Kidney (tissue), 14 donors: Measurements from ENCODE around the gene KIDINS220. TPM values are rescaled to one million over a fixed set of nuclear protein-coding genes. Genes with fewer than 3 reads are reported as not detected.

Source experiments
- DNase-seq, 5 donors: peaks; one replicate each; pipeline ENCODE4 v3.0.0-alpha.2; 2013 to 2020
- FAIRE-seq: peaks from 2 replicates; lab custom pipeline; 2012; peaks lifted over from hg19 to GRCh38; lab: Jason Lieb, UNC
- H3K27ac ChIP-seq, 2 donors: one replicate each; pipeline ENCODE4 v1.7.0; 2013; ENCODE audit warnings: low read depth in 2 of 2, low read length in 2 of 2, inconsistent platforms in 1 of 2
- H3K27me3 ChIP-seq: one replicate; pipeline ENCODE4 v1.7.1; 2013; ENCODE audit warnings: low read length, inconsistent platforms; ENCODE audit not compliant: control insufficient read depth, insufficient read depth
- H3K36me3 ChIP-seq, 3 donors: one replicate each; pipeline versions ENCODE4 v1.7.0 to v1.7.1; 2013; ENCODE audit warnings: low read length in 3 of 3, control low read depth in 1 of 3, inconsistent platforms in 1 of 3; ENCODE audit not compliant: insufficient read depth in 3 of 3, control insufficient read depth in 2 of 3
- H3K4me1 ChIP-seq, 3 donors: one replicate each; pipeline versions ENCODE4 v1.7.0 to v1.7.1; 2013; ENCODE audit warnings: low read length in 3 of 3, inconsistent platforms in 1 of 3, low read depth in 1 of 3; ENCODE audit not compliant: control insufficient read depth in 2 of 3, insufficient read depth in 2 of 3
- H3K4me3 ChIP-seq, 3 donors: one replicate each; pipeline versions ENCODE4 v1.7.0 to v1.8.1; 2013; ENCODE audit warnings: low read length in 3 of 3, control low read depth in 1 of 3, inconsistent platforms in 1 of 3
- H3K9ac ChIP-seq, 3 donors: one replicate each; pipeline versions ENCODE4 v1.7.0 to v1.7.1; 2013; ENCODE audit warnings: low read length in 3 of 3, control low read depth in 1 of 3, inconsistent platforms in 1 of 3
- H3K9me3 ChIP-seq, 3 donors: one replicate each; pipeline versions ENCODE4 v1.7.0 to v1.7.1; 2013; ENCODE audit warnings: low read length in 3 of 3, control low read depth in 1 of 3, inconsistent platforms in 1 of 3; ENCODE audit not compliant: control insufficient read depth in 2 of 3, insufficient read depth in 1 of 3
- CTCF ChIP-seq: IDR thresholded peaks from 3 replicates; pipeline ENCODE4 v1.5.1; 2012; ENCODE audit warnings: mild to moderate bottlenecking, moderate library complexity, borderline replicate concordance; ENCODE audit not compliant: insufficient read depth; ENCODE audit errors: extremely low read depth
- intact Hi-C: fragments of 100-400 bp; cut with DNase I; formaldehyde crosslinking; loops from one replicate; pipeline ENCODE4 v1.11.1; 2022
- polyA plus RNA-seq: library from polyadenylated mRNA; stranded (reverse); fragments of 350-450 nt; fragmentation: Illumina TruSeq; extraction: RNeasy Lipid Tissue Mini Kit (QIAGEN cat#74804); gene quantifications from one replicate; pipeline ENCODE4 v1.2.3, GENCODE V29; 2014; ENCODE audit warnings: low read depth, low replicate concordance; ENCODE audit not compliant: insufficient read depth
- total RNA-seq: library from RNA; stranded (reverse); fragmentation: NEBNext Ultra II Directional; extraction: Animal tissue kit (Norgen Biotek cat#: 25700); gene quantifications from one replicate; pipeline ENCODE4 v1.2.1, GENCODE V29; 2021
- donor health status: control.
- donor health status: control.
- donor health status: control.
- donor health status: control.
- donor health status: control.
- donor health status: DM: yes; HTN: yes; CAD: no.
- donor health status: Normal renal cell carcinoma (clear cell type).

Gene KIDINS220
- total and polyA plus RNA-seq, 2 donors from 2014 or later = 12.3 to 56.6 TPM

DNA sequence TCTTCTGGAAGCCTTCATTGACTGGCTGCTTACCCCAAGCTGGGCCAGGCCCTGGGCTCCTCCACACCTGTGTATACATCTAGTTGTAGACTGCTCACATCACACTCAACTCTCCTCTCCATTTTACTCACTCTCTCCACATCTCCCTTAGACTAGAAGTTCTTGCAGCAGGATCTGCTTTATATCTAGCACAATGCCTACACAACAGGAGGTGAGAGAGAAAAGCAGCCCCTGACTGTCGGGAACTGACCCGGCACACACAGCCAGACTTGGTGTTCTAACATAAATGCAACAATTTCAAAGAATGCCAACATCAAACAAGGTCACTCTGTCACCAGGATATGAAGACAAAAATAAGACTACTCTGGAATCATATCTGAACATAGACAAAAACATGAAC is 5.9 kb downstream of the KIDINS220 start:
- no peak for FAIRE-seq
- Histone ChIP-seq H3K4me1 (peaks cover 0 to 3% (median 2%) of the 10 kb centered on the region in 3 donors), H3K4me3 (no peak overlapping the region), H3K9me3 (no peaks in the 10 kb centered on the region), H3K27ac (no peak overlapping the region), H3K36me3 (peaks cover 0 to 2% (median 0%) of the 10 kb centered on the region in 3 donors), H3K9ac (no peak overlapping the region), H3K27me3 (no peaks in the 10 kb centered on the region)
- intact Hi-C loops = no loop called here
- no peak for DNase-seq
- TF ChIP-seq CTCF = no peak

GRCh38 chr2:8827729-8828128 is 9.7 kb downstream of the KIDINS220 start:
- TF ChIP-seq CTCF = no peak
- no peaks in the 10 kb centered on the region for H3K4me1 ChIP-seq
- H3K9me3 ChIP-seq = no peaks in the 10 kb centered on the region
- H3K27me3 ChIP-seq = no peaks in the 10 kb centered on the region
- H3K27ac ChIP-seq = no peak overlapping the region
- DNase-seq (no peak), FAIRE-seq (no peak)
- intact Hi-C loops = no loop called here
- H3K4me3 ChIP-seq = no peak overlapping the region
- H3K9ac ChIP-seq = no peak overlapping the region
- peaks cover 0 to 5% (median 4%) of the 10 kb centered on the region in 3 donors for H3K36me3 ChIP-seq

DNA sequence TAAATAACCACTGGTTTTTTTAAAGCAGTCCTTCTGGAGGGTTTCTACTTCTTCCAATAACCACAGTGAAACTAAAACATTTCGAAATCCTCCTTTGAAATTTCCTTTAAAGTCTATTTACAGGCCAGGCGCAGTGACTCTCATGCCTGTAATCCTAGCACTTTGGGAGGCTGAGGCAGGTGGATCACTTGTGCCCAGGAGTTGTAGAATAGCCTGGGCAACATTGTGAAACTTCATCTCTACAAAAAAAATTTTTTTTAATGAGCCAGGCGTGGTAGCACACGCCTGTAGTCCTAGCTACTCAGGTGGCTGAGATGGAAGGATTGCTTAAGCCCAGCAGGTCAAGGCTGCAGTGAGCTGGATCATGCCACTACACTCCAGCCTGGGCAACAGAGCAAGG is 15.2 kb downstream of the KIDINS220 start:
- Histone ChIP-seq H3K27me3 (no peaks in the 10 kb centered on the region), H3K9ac (no peak overlapping the region), H3K36me3 (peaks cover 4 to 10% (median 8%) of the 10 kb centered on the region in 3 donors), H3K4me1 (no peaks in the 10 kb centered on the region), H3K27ac (no peak overlapping the region), H3K9me3 (no peaks in the 10 kb centered on the region), H3K4me3 (no peak overlapping the region)
- FAIRE-seq (no peak), DNase-seq (no peak)
- no peak for TF ChIP-seq CTCF
- intact Hi-C loops = no loop called here
